ES-I3 (cell line): ENCODE measurements around the gene SSX5.
"Not testable (repeated sequence)": the region's sequence is repeated elsewhere in the genome, so short reads cannot be mapped to it uniquely, and the experiment has no call there.

ENCODE experiments used
- H3K36me3 ChIP-seq: 2 replicates; pipeline ENCODE4 v1.6.1; 2013; ENCODE audit warnings: mild to moderate bottlenecking, low read length, control low read depth, moderate library complexity; ENCODE audit not compliant: insufficient read depth
- H3K4me1 ChIP-seq: 2 replicates; pipeline ENCODE4 v1.6.1; 2013; ENCODE audit warnings: mild to moderate bottlenecking, control low read depth, low read length; ENCODE audit not compliant: insufficient read depth
- H3K9ac ChIP-seq: 2 replicates; pipeline ENCODE4 v1.6.1; 2013; ENCODE audit warnings: low read depth, mild to moderate bottlenecking, low read length, moderate library complexity
- H3K9me3 ChIP-seq: 2 replicates; pipeline ENCODE4 v1.6.1; 2013; ENCODE audit warnings: mild to moderate bottlenecking, low read length, moderate library complexity; ENCODE audit not compliant: control insufficient read depth, insufficient read depth

The SSX5 gene, protein sequence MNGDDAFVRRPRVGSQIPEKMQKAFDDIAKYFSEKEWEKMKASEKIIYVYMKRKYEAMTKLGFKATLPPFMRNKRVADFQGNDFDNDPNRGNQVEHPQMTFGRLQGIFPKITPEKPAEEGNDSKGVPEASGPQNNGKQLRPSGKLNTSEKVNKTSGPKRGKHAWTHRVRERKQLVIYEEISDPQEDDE

DNA sequence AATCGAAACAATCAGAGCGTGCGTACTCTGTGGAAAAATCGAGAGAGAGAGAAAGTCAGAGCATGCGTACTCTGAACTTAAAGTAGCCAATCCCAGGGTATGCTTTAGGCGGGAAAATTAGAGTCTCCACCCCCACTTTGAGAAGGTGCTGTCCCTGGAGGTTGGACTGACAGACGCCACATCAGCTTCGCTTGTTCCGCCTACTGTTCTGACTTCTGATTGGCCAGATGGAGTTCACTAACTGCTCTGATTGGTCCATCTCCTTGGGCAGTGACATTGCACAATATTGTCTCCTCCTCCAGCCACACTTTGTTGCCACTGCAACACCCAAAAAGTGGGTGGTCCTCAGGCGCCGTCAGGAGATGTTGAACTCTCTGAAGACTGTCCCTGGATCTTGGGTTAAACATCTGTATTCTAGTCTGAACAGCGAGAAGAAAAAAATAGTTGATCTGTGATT is at the start of gene SSX5:
SSX5 (minus strand) TSS at position 51 of the 457 bp plus-strand sequence. CDS start 1,437 bp downstream, outside the sequence.
- H3K36me3 ChIP-seq = no peaks in the 10 kb centered on the region
- H3K4me1 ChIP-seq = no peaks in the 10 kb centered on the region
- H3K9ac ChIP-seq = no peak within 1 kb of the TSS
- no peaks in the 10 kb centered on the region for H3K9me3 ChIP-seq

DNA sequence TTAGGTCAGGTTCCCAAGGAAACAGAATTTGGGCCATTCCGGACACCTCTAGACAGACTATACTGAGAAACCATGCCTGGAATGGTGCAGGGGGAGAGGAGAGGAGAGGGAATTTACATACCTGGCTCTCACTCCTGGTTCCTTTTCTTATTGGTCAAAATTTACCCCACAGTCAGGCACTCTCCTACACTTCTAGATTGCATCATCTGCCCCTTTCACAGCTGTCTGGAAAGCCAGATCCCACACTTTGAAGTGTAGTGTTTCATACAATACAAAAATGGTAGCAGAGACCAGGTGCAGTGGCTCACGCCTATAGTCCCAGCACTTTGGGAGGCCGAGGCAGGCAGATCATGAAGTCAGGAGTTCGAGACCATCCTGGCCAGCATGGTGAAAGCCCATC is 27.6 kb upstream of the SSX5 start:
- H3K4me1 ChIP-seq, H3K9me3 ChIP-seq, H3K9ac ChIP-seq, H3K36me3 ChIP-seq: not testable (repeated sequence)

DNA sequence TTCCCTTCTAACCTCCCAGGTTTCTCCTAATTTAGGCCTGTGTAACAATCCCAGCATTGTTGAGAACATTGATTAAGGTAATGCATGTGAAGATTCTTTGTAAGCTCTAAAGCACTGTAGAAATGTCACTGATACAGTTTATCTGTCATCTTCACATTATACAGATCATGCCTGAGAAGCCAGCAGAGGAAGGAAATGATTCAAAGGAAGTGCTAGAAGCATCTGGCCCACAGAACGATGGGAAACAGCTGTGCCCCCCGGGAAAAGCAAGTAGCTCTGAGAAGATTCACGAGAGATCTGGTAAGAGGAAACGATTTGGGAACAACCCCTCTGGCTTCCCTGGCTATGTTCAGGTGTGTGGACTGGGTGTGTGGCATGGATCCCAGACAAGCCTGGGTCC is 17.7 kb upstream of the SSX5 start:
- H3K4me1 ChIP-seq, H3K9ac ChIP-seq, H3K36me3 ChIP-seq, H3K9me3 ChIP-seq: not testable (repeated sequence)

DNA sequence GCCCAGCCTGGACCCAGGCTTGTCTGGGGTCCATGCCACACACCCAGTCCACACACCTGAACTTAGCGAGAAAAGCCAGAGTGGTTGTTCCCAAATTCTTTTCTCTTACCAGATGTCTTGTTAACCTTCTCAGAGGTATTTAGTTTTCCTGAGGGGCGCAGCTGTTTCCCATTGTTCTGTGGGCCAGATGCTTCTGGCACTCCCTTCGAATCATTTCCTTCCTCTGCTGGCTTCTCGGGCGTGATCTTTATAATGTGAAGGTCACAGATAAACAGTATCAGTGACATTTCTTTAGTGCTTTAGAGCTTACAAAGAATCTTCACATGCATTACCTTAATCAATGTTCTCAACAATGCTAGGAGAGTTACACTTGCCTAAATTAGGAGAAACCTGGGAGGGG is 6.6 kb downstream of the SSX5 start:
- H3K9me3 ChIP-seq, H3K36me3 ChIP-seq, H3K9ac ChIP-seq, H3K4me1 ChIP-seq: not testable (repeated sequence)

DNA sequence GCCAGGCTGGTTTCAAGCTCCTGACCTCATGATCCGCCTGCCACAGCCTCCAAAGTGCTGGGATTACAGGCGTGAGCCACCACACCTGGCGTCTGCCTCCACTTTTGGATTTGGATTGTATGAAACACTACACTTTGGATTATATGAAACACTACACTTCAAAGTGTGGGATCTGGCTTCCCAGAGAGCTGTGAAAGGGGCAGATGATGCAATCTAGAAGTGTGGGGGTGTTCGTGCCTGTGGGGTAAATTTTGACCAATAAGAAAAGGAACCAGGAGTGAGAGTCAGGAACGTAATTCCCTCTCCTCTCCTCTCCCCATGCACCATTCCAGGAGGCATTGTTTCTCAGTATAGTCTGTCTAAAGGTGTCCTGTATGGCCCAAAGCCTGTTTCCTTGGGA is 14.7 kb downstream of the SSX5 start:
- H3K36me3 ChIP-seq, H3K4me1 ChIP-seq, H3K9ac ChIP-seq, H3K9me3 ChIP-seq: not testable (repeated sequence)

DNA sequence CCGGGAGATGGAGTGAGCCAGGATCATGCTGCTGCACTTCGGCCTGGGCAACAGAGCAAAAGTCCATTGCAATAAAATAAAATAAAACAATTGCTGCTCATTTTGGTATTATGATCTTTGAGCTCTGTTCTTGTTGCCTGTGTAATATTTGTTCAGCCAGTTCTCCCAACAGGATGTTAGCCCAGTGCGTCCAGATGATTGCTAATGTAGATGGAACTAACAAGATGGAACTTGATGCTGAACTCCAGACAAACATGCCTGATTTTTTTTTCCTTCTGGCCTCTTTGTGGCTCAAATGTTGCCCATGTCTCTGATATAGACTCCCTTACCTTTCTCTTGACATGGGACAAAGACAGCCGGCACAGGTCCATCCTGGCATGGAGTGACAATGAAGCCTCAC is 15.8 kb downstream of the SSX5 start:
- H3K9me3 ChIP-seq = no peaks in the 10 kb centered on the region
- no peak overlapping the region for H3K9ac ChIP-seq
- no peaks in the 10 kb centered on the region for H3K36me3 ChIP-seq
- no peaks in the 10 kb centered on the region for H3K4me1 ChIP-seq

DNA sequence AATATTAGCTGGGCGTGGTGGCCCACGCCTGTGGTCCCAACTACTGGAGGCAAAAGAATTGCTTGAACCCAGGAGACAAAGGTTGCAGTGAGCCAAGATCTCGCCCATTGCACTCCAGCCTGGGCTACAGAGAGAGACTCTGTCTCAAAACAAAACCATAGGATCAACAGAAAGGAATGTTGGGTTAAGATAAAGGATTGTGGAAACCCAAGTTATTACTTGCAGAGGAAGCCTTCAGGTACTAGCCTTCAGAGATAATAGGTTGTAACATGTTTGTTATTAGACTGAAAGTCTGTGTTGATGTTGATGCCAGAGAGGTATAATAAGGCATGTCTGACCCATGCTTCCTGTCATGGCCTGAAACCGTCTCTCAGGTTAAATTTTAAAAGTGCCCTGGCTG is 16.9 kb downstream of the SSX5 start:
- Histone ChIP-seq H3K9ac (no peak overlapping the region), H3K36me3 (no peaks in the 10 kb centered on the region), H3K9me3 (no peaks in the 10 kb centered on the region), H3K4me1 (no peaks in the 10 kb centered on the region)

DNA sequence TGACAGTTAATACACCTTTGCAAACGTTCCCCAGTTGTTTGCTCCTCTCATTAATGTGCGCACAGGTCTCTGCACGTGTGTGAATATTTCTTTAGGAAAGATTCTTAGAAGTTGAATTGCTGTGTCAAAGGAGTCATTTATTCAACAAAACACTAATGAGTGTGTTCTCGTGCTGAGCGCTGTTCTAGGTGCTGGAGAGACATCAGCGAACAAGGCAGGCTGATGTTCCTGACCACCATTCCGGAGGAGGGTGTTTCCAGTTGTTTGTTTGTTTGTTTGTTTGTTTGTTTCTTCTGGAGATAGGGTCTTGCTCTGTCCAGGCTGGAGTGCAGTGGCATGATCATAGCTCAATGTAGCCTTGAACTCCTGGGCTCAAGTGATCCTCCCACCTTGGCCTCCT is 30.3 kb downstream of the SSX5 start:
- not testable (repeated sequence) for H3K36me3 ChIP-seq, H3K9me3 ChIP-seq, H3K9ac ChIP-seq, H3K4me1 ChIP-seq

DNA sequence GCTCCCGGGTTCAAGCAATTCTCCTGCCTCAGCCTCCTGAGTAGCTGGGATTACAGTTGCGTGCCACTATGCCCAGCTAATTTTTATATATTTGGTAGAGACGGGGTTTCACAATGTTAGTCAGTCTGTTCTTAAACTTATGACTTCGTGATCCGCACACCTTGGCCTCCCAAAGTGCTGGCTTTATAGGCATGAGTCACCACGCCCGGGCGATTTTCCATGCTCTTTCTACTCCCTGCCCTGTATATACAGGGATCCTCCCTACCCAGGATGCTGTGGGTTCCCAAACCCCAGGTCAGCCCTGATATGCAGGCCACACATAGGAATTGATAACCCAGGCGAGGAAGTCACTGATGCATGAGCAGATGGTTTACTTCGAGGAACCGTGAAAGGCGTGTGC is 31.4 kb downstream of the SSX5 start:
- no peak overlapping the region for H3K9ac ChIP-seq
- no peaks in the 10 kb centered on the region for H3K36me3 ChIP-seq
- H3K9me3 ChIP-seq = no peaks in the 10 kb centered on the region
- H3K4me1 ChIP-seq = no peaks in the 10 kb centered on the region

DNA sequence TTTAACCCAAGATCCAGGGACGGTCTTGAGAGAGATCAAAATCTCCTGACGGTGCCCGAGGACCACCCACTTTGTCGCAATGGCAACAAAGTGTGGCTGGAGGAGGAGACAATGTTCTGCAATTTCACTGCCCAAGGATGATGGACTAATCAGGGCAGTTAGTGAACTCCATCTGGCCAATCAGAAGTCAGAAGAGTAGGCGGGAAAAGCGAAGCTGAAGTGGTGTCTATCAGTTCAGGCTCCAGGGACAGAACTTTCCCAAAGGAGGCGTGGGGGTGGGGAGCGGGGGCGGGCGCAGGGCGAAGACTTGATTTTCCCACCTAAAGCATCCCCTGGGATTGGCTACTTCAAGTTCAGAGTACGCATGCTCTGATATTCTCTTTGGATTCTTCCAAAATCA is 40.6 kb downstream of the SSX5 start:
- Histone ChIP-seq H3K9me3 (no peaks in the 10 kb centered on the region), H3K36me3 (no peaks in the 10 kb centered on the region), H3K4me1 (no peaks in the 10 kb centered on the region), H3K9ac (no peak overlapping the region)

DNA sequence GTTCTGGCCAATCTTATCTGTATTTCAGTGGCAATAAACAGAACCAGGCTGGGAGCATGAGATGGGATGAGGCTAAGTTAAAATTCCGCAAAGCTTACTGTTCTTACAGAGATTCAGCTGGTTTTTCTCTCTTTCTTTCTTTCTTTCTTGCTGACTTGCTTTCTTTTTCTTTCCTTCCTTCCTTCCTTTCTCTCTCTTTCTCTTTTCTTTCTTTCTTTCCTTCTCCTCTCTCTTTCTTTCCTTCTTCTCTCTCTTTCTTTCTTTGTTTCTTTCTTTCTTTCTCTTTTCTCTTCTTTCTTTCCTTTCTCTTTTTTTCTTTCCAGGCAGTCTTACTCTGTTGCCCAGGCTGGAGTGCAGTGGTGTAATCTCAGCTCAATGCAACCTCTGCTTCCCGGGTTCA is 41.8 kb downstream of the SSX5 start:
- Histone ChIP-seq H3K4me1 (no peaks in the 10 kb centered on the region), H3K9me3 (no peaks in the 10 kb centered on the region), H3K9ac (no peak overlapping the region), H3K36me3 (no peaks in the 10 kb centered on the region)

DNA sequence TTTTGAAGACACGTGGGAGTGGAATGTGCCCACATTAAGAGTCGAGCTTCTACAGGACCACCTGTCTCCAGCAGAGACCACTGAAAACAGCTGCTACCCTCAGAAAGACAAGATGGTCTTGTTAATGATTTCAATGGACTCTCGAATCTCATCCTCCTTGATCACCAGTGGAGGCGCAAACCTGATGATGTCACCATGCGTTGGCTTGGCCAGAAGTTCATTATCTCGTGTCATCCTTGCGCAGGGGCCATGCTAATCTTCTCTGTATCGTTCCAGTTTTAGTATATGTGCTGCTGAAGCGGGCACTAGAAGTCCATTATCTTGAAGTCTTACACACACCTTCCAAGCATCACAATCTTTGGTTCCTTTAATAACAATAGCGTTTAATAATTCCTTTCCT is 42.8 kb downstream of the SSX5 start:
- Histone ChIP-seq H3K9me3 (no peaks in the 10 kb centered on the region), H3K9ac (no peak overlapping the region), H3K36me3 (no peaks in the 10 kb centered on the region), H3K4me1 (no peaks in the 10 kb centered on the region)

DNA sequence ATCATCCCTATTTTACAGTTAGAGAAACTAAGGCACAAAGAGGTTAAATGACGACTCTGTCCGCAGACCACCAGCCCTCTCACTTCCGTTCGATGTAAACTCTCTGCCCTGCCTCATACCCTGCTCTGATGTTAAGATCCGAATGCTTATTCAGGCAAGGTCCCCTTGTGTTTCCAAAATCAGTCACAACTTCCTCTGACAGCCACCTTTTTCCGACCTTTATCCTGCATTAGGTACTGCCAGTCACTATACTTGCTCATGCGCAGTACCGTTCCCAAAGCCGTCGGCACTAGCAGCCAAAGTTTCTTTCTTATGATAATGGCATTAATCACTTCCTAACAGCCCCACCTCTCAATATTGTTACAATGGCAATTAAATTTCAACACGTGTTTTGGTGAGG is 53.9 kb downstream of the SSX5 start:
- not testable (repeated sequence) for H3K9me3 ChIP-seq, H3K4me1 ChIP-seq, H3K36me3 ChIP-seq, H3K9ac ChIP-seq

DNA sequence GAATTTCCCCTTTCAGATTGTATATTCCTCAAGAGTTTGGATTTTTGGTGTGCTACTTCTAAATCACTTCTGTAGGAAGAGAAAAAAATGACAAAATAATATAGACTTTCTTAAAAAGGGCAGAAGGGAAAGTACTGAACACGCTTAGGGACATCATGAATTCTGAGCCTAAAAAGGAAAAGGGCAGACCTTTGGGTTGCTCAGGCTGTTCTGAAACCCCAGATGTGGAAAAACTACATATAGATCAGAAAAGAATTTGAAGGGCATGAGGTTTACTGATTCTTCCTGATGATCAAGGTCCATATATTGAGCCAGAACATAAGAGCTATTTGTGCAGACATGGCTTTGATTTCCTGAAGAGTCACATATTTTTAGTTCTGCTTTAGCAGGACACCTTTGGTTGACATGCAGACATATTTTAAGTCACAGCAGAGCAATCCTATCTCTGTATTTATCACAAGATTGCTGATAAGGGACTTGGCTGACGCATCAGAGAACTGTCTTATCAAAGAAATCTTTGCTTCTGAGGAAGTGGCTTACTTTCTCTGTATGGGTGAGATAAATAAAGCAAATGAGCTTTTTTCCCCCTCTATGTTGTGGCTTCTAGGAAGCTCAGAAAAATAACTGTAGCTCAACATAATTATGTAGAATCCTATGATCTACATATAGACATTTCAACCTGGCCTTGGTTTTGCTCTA is 54.6 kb downstream of the SSX5 start:
- not testable (repeated sequence) for H3K36me3 ChIP-seq, H3K4me1 ChIP-seq

DNA sequence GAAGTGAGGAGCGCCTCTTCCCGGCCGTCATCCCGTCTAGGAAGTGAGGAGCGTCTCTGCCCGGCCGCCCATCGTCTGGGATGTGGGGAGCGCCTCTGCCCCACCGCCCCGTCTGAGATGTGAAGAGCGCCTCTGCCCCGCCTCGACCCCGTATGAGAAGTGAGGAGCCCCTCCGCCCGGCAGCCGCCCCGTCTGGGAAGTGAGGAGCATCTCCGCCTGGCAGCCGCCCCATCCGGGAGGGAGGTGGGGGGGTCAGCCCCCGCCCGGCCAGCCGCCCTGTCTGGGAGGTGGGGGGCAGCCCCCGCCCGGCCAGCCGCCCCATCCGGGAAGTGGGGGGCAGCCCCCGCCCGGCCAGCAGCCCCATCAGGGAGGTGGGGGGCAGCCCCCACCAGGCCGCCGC is 57.5 kb downstream of the SSX5 start:
- not testable (repeated sequence) for H3K9ac ChIP-seq, H3K36me3 ChIP-seq, H3K4me1 ChIP-seq, H3K9me3 ChIP-seq

More for the DNA sequence above, 54.6 kb downstream of the SSX5 start:
- H3K9ac ChIP-seq, H3K9me3 ChIP-seq: not testable (repeated sequence)
